HepG2 (cell line): Measurements from ENCODE around the gene TMEM267. TPM values are rescaled to one million over a fixed set of nuclear protein-coding genes. Genes with fewer than 3 reads are reported as not detected.

ENCODE experiments used
- ATAC-seq: fragments of 200-7000 bp; cut with Tn5 transposase; 3 replicates; pipeline ENCODE4 v1.9.1; 2020; ENCODE audit warnings: mild to moderate bottlenecking, moderate library complexity
- BruUV-seq: library from RNA; stranded (reverse); fragments of 400-500 nt; replicated peaks from 2 replicates; lab custom pipeline; 2021; lab: Mats Ljungman, UMichigan
- CTCF ChIA-PET: fragments of 300-600 bp; formaldehyde crosslinking; extraction: SDS; loops from one replicate; lab custom pipeline; 2021; ENCODE audit warnings: low total read pairs, inconsistent platforms, low intra/inter-chr PET ratio; lab: Yijun Ruan, JAX
- POLR2A ChIA-PET: fragments of 350-600 bp; sonication (Branson Sonifier 250); formaldehyde crosslinking; loops from one replicate; lab custom pipeline; 2020; ENCODE audit warnings: antibody characterized with exemption, inconsistent platforms; lab: Yijun Ruan, JAX
- DNase-seq: peaks from one replicate; pipeline ENCODE4 v3.0.0-alpha.2; 2015; ENCODE audit warnings: low spot score
- FAIRE-seq: peaks from 3 replicates; lab custom pipeline; 2011; peaks lifted over from hg19 to GRCh38; lab: Jason Lieb, UNC
- H2AFZ ChIP-seq: one replicate; pipeline ENCODE4 v1.6.1; 2011; ENCODE audit warnings: low read length, inconsistent platforms
- H3K27ac ChIP-seq: fragments of 300-600 bp; 3 replicates; pipeline ENCODE4 v1.8.0; 2011; ENCODE audit warnings: mixed run types, mild to moderate bottlenecking, mixed read lengths, low read length, inconsistent platforms; ENCODE audit not compliant: insufficient read depth; ENCODE audit errors: extremely low read length
- H3K27me3 ChIP-seq, 2 experiments: fragments of 200-600 bp in 1 of 2; 2 replicates in 1 of 2; 3 replicates in 1 of 2; pipeline versions ENCODE4 v1.6.0 to v1.8.0; 2011; ENCODE audit warnings: low read length in 2 of 2, mild to moderate bottlenecking in 2 of 2, moderate library complexity in 2 of 2, inconsistent platforms in 1 of 2; ENCODE audit not compliant: insufficient read depth in 2 of 2, control insufficient read depth in 1 of 2
- H3K36me3 ChIP-seq, 2 experiments: fragments of 200-600 bp in 1 of 2; replicated peaks in 1 of 2; 2 replicates in 1 of 2; 3 replicates in 1 of 2; pipeline versions ENCODE4 v1.5.1 to v1.8.0; 2011; ENCODE audit warnings: low read length in 2 of 2, inconsistent platforms in 1 of 2; ENCODE audit not compliant: insufficient read depth in 2 of 2, control insufficient read depth in 1 of 2
- H3K4me1 ChIP-seq: 2 replicates; pipeline ENCODE4 v1.5.1; 2012; ENCODE audit warnings: low read length, inconsistent platforms; ENCODE audit not compliant: insufficient read depth
- H3K4me2 ChIP-seq: 2 replicates; pipeline ENCODE4 v1.6.0; 2011; ENCODE audit warnings: low read depth, low read length, inconsistent platforms
- H3K4me3 ChIP-seq, 3 experiments: fragments of 200-600 bp in 1 of 3; sonication (generic), shearing (Covaris generic) in 1 of 3; replicated peaks in 1 of 3; 2 replicates each; pipeline ENCODE4 v1.5.1; 2011 to 2016; ENCODE audit warnings: low read length in 3 of 3, inconsistent platforms in 2 of 3, low read depth in 2 of 3, mild to moderate bottlenecking in 2 of 3, control low read depth in 1 of 3, mixed read lengths in 1 of 3; ENCODE audit not compliant: insufficient read depth in 1 of 3
- H3K79me2 ChIP-seq: one replicate; pipeline ENCODE4 v1.6.1; 2011; ENCODE audit warnings: low read length, inconsistent platforms; ENCODE audit not compliant: insufficient read depth
- H3K9ac ChIP-seq: 2 replicates; pipeline ENCODE4 v1.6.0; 2011; ENCODE audit warnings: mild to moderate bottlenecking, low read depth, low read length, inconsistent platforms; ENCODE audit not compliant: insufficient read depth
- H3K9me3 ChIP-seq: 2 replicates; pipeline ENCODE4 v1.5.1; 2012; ENCODE audit warnings: mild to moderate bottlenecking, low read length
- H4K20me1 ChIP-seq: 2 replicates; pipeline ENCODE4 v1.6.0; 2011; ENCODE audit warnings: inconsistent platforms, mild to moderate bottlenecking, low read length, moderate library complexity; ENCODE audit not compliant: insufficient read depth
- CAMTA2 ChIP-seq: sonication (generic); formaldehyde crosslinking; IDR thresholded peaks from 2 replicates; pipeline ENCODE4 v1.4.0; 2020; ENCODE audit warnings: mild to moderate bottlenecking, missing genetic modification reagents, borderline replicate concordance
- GATA4 ChIP-seq: sonication (generic); IDR thresholded peaks from 2 replicates; pipeline ENCODE4 v1.6.1; 2016; ENCODE audit warnings: antibody characterized with exemption, low read depth, borderline replicate concordance
- LRRFIP1 ChIP-seq: sonication (generic); formaldehyde crosslinking; conservative IDR thresholded peaks from 2 replicates; pipeline ENCODE4 v1.4.0; 2020; ENCODE audit warnings: missing genetic modification reagents
- MAFF ChIP-seq: IDR thresholded peaks from 2 replicates; pipeline ENCODE4 v1.6.1; 2011; ENCODE audit warnings: low read depth, low read length, improper control_type of control experiment
- POLR2AphosphoS2 ChIP-seq: IDR thresholded peaks from 2 replicates; pipeline ENCODE4 v1.6.1; 2011; ENCODE audit warnings: low read depth, low read length, improper control_type of control experiment
- SCMH1 ChIP-seq: sonication (generic); formaldehyde crosslinking; IDR thresholded peaks from 2 replicates; pipeline ENCODE4 v1.9.0; 2021; ENCODE audit warnings: missing genetic modification reagents, mild to moderate bottlenecking, borderline replicate concordance
- SMC3 ChIP-seq: IDR thresholded peaks from 2 replicates; pipeline ENCODE4 v1.6.1; 2011; ENCODE audit warnings: low read length, improper control_type of control experiment
- ZBTB20 ChIP-seq: sonication (generic); formaldehyde crosslinking; IDR thresholded peaks from 2 replicates; pipeline ENCODE4 v1.8.1; 2023; ENCODE audit warnings: missing genetic modification reagents, low read depth, mild to moderate bottlenecking, borderline replicate concordance
- ZNF562 ChIP-seq: sonication (generic); formaldehyde crosslinking; IDR thresholded peaks from 2 replicates; pipeline ENCODE4 v1.8.0; 2022; ENCODE audit warnings: missing genetic modification reagents, borderline replicate concordance
- ZNF761 ChIP-seq: sonication (generic); formaldehyde crosslinking; conservative IDR thresholded peaks from 2 replicates; pipeline ENCODE4 v1.4.0; 2020; ENCODE audit warnings: mild to moderate bottlenecking, missing genetic modification reagents
- ZNF800 ChIP-seq: sonication (generic); formaldehyde crosslinking; IDR thresholded peaks from 2 replicates; pipeline ENCODE4 v1.4.0; 2020; ENCODE audit warnings: missing genetic modification reagents
- ZUFSP ChIP-seq: sonication (generic); formaldehyde crosslinking; IDR thresholded peaks from 2 replicates; pipeline ENCODE4 v1.9.0; 2021; ENCODE audit warnings: missing genetic modification reagents, mild to moderate bottlenecking, borderline replicate concordance
- WGBS: methylation state at CpG from one replicate; pipeline ENCODE4 v1.1.6; 2017; ENCODE audit warnings: low lambda C conversion rate; 5-methylcytosine and 5-hydroxymethylcytosine counted together
- in situ Hi-C: cut with HindIII; loops from 2 replicates; pipeline ENCODE4 v1.10.0; 2017; ENCODE audit warnings: low pct_unique_long_range_greater_than_20kb; ENCODE audit not compliant: extremely low pct_ligation_motif_present
- intact Hi-C: fragments of 100-400 bp; cut with micrococcal nuclease; formaldehyde crosslinking; loops from one replicate; pipeline ENCODE4 v1.10.0; 2022; ENCODE audit not compliant: unreplicated experiment
- polyA plus RNA-seq, 8 experiments: library from polyadenylated mRNA; depleted of rRNA in 3 of 8; stranded (reverse) in 7 of 8; unstranded in 1 of 8; fragments of >200 nt; fragmentation: Illumina TruSeq in 4 of 8; extraction: Trizol in 4 of 8; gene quantifications; 2 replicates each; pipeline versions ENCODE4 v1.2.1 to v1.2.3, GENCODE V29; 2011 to 2016; ENCODE audit warnings: low read depth in 4 of 8, missing spikeins in 1 of 8, mixed read lengths in 1 of 8; ENCODE audit not compliant: insufficient read depth in 1 of 8
- total RNA-seq, 5 experiments: library from RNA; depleted of rRNA; stranded (reverse); fragments of >200 nt; fragmentation: Illumina TruSeq; extraction: Trizol; gene quantifications; 2 replicates each; pipeline ENCODE4 v1.2.3, GENCODE V29; 2016; ENCODE audit warnings: low read depth in 1 of 5
- TF ChIP-seq, protein P1 (sequence below): sonication (generic); formaldehyde crosslinking; IDR thresholded peaks from 2 replicates; pipeline ENCODE4 v1.5.0; 2020; ENCODE audit warnings: mild to moderate bottlenecking, missing genetic modification reagents

The TMEM267 gene
- total and polyA plus RNA-seq, 2 of the 13 experiments (the other 11 are each of a cell fraction or from before 2014, with no cell fraction given): 8.9 to 12.6 TPM

GRCh38 chr5:43410414-43410813, 73.3 kb downstream of the TMEM267 start (continued):
- TF ChIP-seq ZUFSP (CRISPR knock-in tag) (no peak), GATA4 (no peak), ZNF761 (no peak), SMC3 (no peak), SCMH1 (CRISPR knock-in tag) (no peak)

- H3K4me2 ChIP-seq: no peak overlapping the region
- CTCF ChIA-PET: no interaction called here
- intact Hi-C loops: no loop called here
- TF ChIP-seq, protein P1, sequence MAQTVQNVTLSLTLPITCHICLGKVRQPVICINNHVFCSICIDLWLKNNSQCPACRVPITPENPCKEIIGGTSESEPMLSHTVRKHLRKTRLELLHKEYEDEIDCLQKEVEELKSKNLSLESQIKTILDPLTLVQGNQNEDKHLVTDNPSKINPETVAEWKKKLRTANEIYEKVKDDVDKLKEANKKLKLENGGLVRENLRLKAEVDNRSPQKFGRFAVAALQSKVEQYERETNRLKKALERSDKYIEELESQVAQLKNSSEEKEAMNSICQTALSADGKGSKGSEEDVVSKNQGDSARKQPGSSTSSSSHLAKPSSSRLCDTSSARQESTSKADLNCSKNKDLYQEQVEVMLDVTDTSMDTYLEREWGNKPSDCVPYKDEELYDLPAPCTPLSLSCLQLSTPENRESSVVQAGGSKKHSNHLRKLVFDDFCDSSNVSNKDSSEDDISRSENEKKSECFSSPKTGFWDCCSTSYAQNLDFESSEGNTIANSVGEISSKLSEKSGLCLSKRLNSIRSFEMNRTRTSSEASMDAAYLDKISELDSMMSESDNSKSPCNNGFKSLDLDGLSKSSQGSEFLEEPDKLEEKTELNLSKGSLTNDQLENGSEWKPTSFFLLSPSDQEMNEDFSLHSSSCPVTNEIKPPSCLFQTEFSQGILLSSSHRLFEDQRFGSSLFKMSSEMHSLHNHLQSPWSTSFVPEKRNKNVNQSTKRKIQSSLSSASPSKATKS (CRISPR knock-in tag): no peak
- TF ChIP-seq ZNF800 (CRISPR knock-in tag): no peak
- no peak for TF ChIP-seq POLR2AphosphoS2
- no peak for TF ChIP-seq LRRFIP1 (CRISPR knock-in tag)
- TF ChIP-seq MAFF: no peak
- TF ChIP-seq ZBTB20 (CRISPR knock-in tag): no peak
- no peak for TF ChIP-seq CAMTA2 (CRISPR knock-in tag)
- no peak for TF ChIP-seq ZNF562 (CRISPR knock-in tag)
These were observed 73.8 kb downstream of the TMEM267 start for GRCh38 chr5:43409809-43410271.

More at GRCh38 chr5:43409809-43410271, 73.8 kb downstream of the TMEM267 start:
- no peak overlapping the region for H3K4me3 ChIP-seq
- no peaks in the 10 kb centered on the region for H3K36me3 ChIP-seq
- FAIRE-seq: no peak
- H3K9me3 ChIP-seq: no peaks in the 10 kb centered on the region
- no peak overlapping the region for H3K27ac ChIP-seq
- no peak overlapping the region for H2AFZ ChIP-seq
- 0% methylated on average over 1 of the region's 2 CpGs for WGBS
- peaks cover 15% of the 10 kb centered on the region for H3K4me1 ChIP-seq
- H4K20me1 ChIP-seq: no peaks in the 10 kb centered on the region
- in situ Hi-C loops: no loop called here
- H3K27me3 ChIP-seq: no peaks in the 10 kb centered on the region; a peak in 2 of 5 replicates
- no TSS peak for BruUV-seq
- H3K79me2 ChIP-seq: no peaks in the 10 kb centered on the region
- H3K9ac ChIP-seq: no peak overlapping the region
- POLR2A ChIA-PET: no interaction called here
- no peak for DNase-seq
- no peak for ATAC-seq
